HG02981 (cell line): Measurements from ENCODE around the gene SDK1.

Source experiments
- ATAC-seq: cut with Tn5 transposase; IDR thresholded peaks from one replicate; pipeline ENCODE4 v1.9.1; 2021; ENCODE audit warnings: mild to moderate bottlenecking, moderate library complexity; ENCODE audit not compliant: unreplicated experiment

Gene SDK1

GRCh38 chr7:3767917-3768777 lies 467.1 kb downstream of the SDK1 start:
- ATAC-seq: no peak

GRCh38 chr7:3771906-3772305 lies 470.9 kb downstream of the SDK1 start:
- no peak for ATAC-seq

- no peak for ATAC-seq
Measured at GRCh38 chr7:3778345-3778744, 477.3 kb downstream of the SDK1 start.

GRCh38 chr7:3780016-3780415 lies 479.0 kb downstream of the SDK1 start:
- ATAC-seq: no peak

GRCh38 chr7:3780525-3780924 lies 479.5 kb downstream of the SDK1 start:
- ATAC-seq: no peak

GRCh38 chr7:3781607-3782006 lies 480.6 kb downstream of the SDK1 start:
- ATAC-seq: no peak

- no peak for ATAC-seq
Measured at GRCh38 chr7:3787717-3788264, 486.7 kb downstream of the SDK1 start.

- ATAC-seq: no peak
Measured at GRCh38 chr7:3790803-3791202, 489.8 kb downstream of the SDK1 start.

- no peak for ATAC-seq
Measured at GRCh38 chr7:3791327-3791726, 490.3 kb downstream of the SDK1 start.

GRCh38 chr7:3795141-3795540 lies 494.1 kb downstream of the SDK1 start:
- ATAC-seq: no peak

- ATAC-seq: no peak
Measured at GRCh38 chr7:3795781-3796180, 494.7 kb downstream of the SDK1 start.

GRCh38 chr7:3805151-3805550 lies 504.1 kb downstream of the SDK1 start:
- no peak for ATAC-seq

- no peak for ATAC-seq
Measured at GRCh38 chr7:3806516-3806915, 505.5 kb downstream of the SDK1 start.

GRCh38 chr7:3807824-3808223 lies 506.8 kb downstream of the SDK1 start:
- ATAC-seq: no peak

GRCh38 chr7:3821488-3821887 lies 520.4 kb downstream of the SDK1 start:
- no peak for ATAC-seq

GRCh38 chr7:3825491-3825890 lies 524.4 kb downstream of the SDK1 start:
- ATAC-seq: no peak

GRCh38 chr7:3832199-3832598 lies 531.1 kb downstream of the SDK1 start:
- ATAC-seq: no peak

- ATAC-seq: no peak
Measured at GRCh38 chr7:3835109-3835508, 534.1 kb downstream of the SDK1 start.

GRCh38 chr7:3836855-3837254 lies 535.8 kb downstream of the SDK1 start:
- no peak for ATAC-seq

GRCh38 chr7:3844540-3845151 lies 543.6 kb downstream of the SDK1 start:
- no peak for ATAC-seq

- ATAC-seq: no peak
Measured at GRCh38 chr7:3846738-3847137, 545.7 kb downstream of the SDK1 start.

- no peak for ATAC-seq
Measured at GRCh38 chr7:3847336-3847735, 546.3 kb downstream of the SDK1 start.
